Hippocampal formation (tissue), 2 donors: ENCODE measurements around the gene RAD51.
"Not testable (repeated sequence)": the region's sequence is repeated elsewhere in the genome, so short reads cannot be mapped to it uniquely, and the experiment has no call there.

Source experiments
- DNase-seq, 2 donors: peaks; one replicate each; lab custom pipeline; 2025; lab: John Stamatoyannopoulos, UW

RAD51 gene

GRCh38 chr15:40694688-40695468, at the start of gene RAD51:
Gene RAD51 (plus strand): TSS chr15:40695174. CDS start chr15:40698759, 3,585 bp downstream.
- DNase-seq = peak; percentile 76 to 81

DNA sequence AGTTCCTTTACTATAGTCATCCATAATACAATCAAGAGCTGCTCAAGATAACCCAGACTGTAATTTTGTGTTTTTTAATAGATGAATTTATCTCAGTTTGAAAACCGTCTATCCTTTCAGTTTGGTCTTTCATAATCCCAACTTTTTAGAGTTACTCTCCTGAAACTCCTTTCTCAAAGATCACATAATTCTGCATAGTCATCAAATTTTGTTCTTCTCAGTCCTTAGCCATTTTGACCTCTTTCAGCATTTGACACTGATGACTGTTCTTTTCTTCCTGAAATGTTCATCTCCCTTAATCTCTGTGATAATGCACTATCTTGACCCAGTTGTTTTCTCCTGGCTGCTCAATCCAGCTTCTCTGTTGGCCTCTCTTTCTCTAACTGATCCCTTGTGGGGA, 47.5 kb upstream of the RAD51 start:
- no peak for DNase-seq

DNA sequence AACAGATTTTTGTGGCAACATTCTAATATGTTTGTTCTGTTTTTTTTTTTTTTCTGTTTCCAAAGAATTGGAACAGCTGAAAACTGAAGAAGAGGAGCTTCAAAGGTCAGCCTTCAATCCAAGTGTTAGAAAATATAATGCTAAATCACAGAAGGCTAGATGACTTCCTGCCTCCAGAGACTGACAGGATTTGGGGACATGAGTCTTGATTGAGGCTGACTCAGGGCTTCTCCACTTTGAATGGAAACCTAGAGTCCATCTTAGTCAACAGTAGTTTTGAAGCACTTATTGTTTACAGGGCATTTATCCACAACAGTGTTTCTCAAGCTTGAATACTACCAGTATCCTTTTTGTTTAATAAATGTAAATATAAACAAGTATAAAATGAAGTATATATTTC, 44.5 kb upstream of the RAD51 start:
- no peak for DNase-seq

GRCh38 chr15:40660686-40661085, 34.3 kb upstream of the RAD51 start:
- no peak for DNase-seq

DNA sequence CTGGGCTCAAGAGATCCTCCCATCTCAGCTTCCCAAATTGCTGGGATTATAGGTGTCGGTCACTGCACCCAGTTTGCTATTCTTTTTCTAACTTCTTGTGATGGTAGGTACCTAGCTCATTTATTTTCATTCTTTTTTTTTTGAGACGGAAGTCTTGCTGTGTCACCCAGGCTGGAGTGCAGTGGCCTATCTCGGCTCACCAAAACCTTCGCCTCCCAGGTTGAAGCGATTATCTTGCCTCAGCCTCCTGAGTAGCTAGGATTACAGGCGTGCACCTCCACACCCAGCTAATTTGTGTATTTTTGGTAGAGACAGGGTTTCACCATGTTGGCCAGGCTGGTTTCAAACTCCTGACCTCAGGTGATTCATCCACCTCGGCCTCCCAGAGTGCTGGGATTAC, 30.1 kb upstream of the RAD51 start:
- no peak for DNase-seq

- not testable (repeated sequence) for DNase-seq
Measured at GRCh38 chr15:40676290-40676689, 18.7 kb upstream of the RAD51 start.

- DNase-seq = not testable (repeated sequence)
Measured at GRCh38 chr15:40676906-40677305, 18.1 kb upstream of the RAD51 start.

GRCh38 chr15:40680151-40680550, 14.8 kb upstream of the RAD51 start:
- DNase-seq = no peak

- DNase-seq = not testable (repeated sequence)
Measured at GRCh38 chr15:40680959-40681358, 14.0 kb upstream of the RAD51 start.

DNA sequence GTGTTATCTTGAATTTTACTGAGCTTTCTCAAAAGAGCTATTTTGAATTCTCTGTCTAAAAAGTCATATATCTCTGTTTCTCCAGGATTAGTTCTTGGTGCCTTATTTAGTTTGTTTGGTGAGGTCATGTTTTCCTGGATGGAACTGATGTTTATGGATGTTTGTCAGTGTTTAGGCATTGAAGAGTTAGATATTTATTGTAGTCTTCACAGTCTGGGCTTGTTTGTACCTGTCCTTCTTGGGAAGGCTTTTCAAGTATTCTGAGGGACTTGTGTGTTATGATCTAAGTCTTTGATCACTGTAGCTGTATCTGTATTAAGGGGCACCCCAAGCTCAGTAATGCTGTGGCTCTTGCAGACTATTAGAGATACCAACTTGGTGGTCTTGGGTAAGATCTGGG, 10.6 kb upstream of the RAD51 start:
- no peak for DNase-seq

DNA sequence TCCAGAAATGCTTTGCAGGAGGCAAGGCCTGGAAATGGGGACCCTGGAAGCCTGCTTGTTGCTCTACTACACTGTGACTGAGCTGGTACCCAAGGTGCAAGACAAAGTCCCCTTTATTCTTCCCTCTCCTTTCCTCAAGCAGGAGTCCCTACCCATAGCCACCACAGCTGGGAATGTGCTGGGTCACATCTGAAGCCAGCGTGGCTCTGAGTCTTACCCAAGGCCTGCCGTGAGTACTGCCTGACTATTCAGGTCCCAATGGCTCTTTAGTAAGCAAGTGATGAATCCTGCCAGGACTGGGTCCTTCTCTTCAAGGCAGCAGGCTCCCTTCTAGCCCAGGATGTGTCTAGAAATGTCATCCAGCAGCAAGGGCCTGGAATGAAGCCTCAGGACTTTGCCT, 9.6 kb upstream of the RAD51 start:
- DNase-seq = no peak

DNA sequence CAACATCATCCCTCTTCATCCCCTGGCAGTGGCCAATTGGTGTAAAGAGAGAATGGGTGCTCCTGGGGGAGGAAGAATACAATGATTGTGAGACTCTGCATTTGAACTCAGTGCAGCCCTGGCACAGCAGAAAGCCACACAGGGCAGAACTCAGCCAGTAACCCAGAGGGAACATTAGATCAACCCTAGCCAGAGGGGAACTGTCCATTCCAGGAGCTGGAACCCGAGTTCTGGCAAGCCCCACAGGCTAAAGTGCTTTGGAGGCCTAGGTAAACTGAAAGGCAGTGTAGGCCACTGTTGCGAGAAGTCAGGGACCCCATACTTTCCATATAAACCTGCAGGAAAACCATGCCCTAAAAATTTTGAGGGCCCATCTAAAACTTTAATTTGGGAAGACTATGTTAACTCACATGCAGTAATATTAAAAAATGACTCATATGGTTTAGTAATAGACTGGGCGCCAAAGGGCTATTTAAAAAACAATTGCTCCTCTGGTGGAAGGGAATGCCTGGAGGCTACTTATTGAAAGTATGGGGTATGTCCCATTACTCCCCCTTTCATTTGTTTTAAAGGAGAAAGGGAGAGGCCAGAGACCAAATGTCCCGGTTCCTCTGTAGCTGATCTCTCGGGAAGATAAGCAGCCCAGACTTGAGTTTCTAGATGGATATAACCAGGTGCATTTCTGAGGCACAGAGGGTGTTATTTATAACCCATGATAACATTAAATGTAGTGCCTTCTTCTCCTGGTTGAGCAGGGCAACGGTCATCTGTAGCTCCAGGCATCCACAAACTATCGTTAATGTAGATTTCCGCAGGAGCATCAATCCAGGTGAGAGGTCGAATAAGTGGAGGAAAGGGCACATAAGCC, 5.8 kb upstream of the RAD51 start:
- DNase-seq = no peak

DNA sequence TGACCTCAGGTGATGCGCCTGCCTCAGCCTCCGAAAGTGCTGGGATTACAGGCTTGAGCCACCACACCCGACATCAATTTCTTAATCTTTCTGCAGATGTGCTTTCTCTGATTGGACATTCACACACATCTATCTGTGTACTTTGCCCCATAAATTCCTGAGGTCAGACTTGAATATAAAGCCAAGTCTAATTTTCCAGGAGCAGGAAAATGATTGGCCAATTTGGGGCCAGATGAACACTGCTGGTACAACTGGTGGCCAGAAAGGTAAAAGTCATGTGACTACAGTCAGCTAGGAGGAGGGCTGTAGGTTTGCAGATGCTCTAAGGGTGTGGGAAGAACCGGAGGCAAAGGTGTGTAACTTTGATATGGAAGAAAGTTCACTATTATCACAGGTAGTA, 3.2 kb upstream of the RAD51 start:
- DNase-seq = no peak

DNA sequence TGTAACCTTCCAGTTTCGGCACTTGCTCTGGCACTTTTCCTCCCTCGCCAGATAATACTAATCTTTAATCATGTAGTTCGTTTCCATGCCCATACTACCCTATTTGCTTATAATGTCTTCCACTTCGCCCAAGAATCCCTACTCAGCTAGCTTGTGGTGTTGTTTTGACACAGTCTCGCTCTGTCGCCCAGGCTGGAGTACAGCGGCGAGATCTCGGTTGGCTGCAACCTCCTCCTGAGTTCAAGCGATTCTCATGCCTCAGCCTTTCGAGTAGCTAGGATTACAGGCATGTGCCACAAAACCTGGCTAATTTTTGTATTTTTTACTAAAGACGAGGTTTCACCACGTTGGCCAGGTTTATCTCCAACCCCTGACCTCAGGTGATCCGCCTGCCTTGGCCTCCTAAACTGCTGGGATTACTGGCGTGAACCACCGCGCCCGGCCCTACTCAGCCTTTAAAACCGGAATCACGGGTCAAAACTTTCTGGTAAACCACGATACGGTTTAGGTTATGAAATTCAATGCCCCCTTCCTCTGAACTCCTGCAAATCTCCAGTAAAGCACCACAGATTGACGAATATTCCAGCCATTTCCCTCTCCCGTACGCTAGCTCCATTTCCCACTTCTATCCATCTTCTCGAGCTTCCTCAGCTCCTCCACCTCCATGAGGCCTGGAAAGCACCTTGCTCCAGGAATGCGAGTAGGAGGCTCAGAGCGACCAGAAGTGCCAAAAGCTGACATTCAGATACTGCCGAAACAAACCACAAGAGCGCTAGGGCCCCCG, 878 bp upstream of the RAD51 start:
- no peak for DNase-seq

GRCh38 chr15:40695469-40695890, 506 bp downstream of the RAD51 start:
- no peak for DNase-seq

- DNase-seq = no peak
Measured at GRCh38 chr15:40696228-40696627, 1.3 kb downstream of the RAD51 start.

GRCh38 chr15:40697916-40698315, 2.9 kb downstream of the RAD51 start:
- DNase-seq = no peak

DNA sequence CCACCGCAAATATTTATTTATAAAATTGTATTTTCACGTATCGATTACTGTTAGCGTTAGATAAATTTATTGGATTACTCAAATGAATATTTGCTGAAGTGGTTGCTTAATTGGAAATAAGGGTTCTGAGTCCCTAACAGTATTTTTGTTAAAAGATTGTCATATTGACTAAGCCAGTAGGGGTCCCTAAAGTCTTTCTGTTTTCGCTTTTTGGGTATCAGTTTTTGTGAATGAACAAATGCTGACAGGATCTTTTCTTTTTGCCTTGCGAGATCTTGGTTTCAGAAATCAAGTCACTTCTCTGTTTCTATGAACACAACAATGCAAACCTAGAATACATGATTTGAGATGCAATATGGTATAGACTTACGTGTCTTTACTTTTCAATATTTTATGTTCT, 7.1 kb downstream of the RAD51 start:
- DNase-seq = no peak

GRCh38 chr15:40706121-40706520, 11.1 kb downstream of the RAD51 start:
- no peak for DNase-seq

DNA sequence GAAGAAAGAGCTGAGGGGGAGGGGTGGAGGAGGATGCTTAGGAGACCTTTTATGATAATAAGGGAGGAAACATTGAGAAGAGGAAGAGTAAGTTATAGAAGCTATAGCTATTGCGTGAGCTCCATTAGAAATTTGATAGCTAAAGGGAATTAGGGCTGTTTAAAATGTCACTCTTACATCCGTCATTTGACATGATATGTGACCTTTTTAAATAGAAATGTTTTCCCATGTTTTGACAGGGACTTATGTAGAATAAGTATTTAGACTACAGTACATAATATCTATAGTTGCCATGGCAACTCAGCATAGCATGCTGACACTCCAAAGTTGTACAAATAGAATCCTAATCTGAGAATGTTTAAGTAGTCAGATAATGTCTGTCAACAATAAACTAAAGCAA, 19.2 kb downstream of the RAD51 start:
- DNase-seq = no peak

- no peak for DNase-seq
Measured at GRCh38 chr15:40716165-40716564, 21.2 kb downstream of the RAD51 start.

DNA sequence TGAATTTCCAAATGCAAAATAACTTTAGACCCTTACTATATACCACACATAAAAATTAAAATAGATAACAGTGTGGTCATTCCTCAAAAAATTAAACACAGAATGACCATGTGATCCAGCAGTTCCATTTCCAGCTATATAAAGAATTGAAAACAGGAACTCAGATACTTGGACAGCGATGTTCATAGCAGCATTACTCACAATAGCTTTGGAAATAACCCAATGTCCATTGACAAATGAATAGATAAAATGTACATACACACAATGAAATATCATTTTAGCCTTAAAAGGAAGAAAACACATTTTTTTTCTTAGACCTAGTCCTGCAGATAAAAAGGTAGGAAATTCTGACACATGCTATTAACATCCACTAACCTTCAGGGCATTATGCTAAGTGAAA, 26.7 kb downstream of the RAD51 start:
- DNase-seq = no peak
